GM06990 (cell line): Measurements from ENCODE around the gene ETV6.

ENCODE experiments used
- DNase-seq: peaks from one replicate; pipeline ENCODE4 v3.0.0-alpha.2; 2011; ENCODE audit not compliant: insufficient read length; ENCODE audit errors: extremely low read depth
- H3K27me3 ChIP-seq: replicated peaks from 2 replicates; pipeline ENCODE4 v1.6.0; 2011; ENCODE audit warnings: low read length; ENCODE audit not compliant: control insufficient read depth, insufficient read depth
- H3K36me3 ChIP-seq: 2 replicates; pipeline ENCODE4 v1.5.1; 2011; ENCODE audit warnings: low read length; ENCODE audit not compliant: control insufficient read depth, insufficient read depth
- H3K4me3 ChIP-seq: replicated peaks from 2 replicates; pipeline ENCODE4 v1.5.1; 2011; ENCODE audit warnings: low read depth, mild to moderate bottlenecking, control low read depth, low read length
- CTCF ChIP-seq: IDR thresholded peaks from 2 replicates; pipeline ENCODE4 v1.5.1; 2011; ENCODE audit warnings: low read length, control low read depth, mild to moderate bottlenecking, inconsistent platforms; ENCODE audit not compliant: insufficient read depth, poor library complexity, severe bottlenecking

ETV6 gene

GRCh38 chr12:11941606-11942337, 292.3 kb downstream of the ETV6 start:
- no peak for DNase-seq
- no peak overlapping the region for H3K4me3 ChIP-seq
- no peaks in the 10 kb centered on the region for H3K27me3 ChIP-seq

GRCh38 chr12:11943919-11944700, 294.6 kb downstream of the ETV6 start:
- no peaks in the 10 kb centered on the region for H3K36me3 ChIP-seq
- no peak for TF ChIP-seq CTCF
- DNase-seq: no peak

More at GRCh38 chr12:11941606-11942337, 292.3 kb downstream of the ETV6 start:
- no peak for TF ChIP-seq CTCF
- H3K36me3 ChIP-seq: no peaks in the 10 kb centered on the region

More at GRCh38 chr12:11943919-11944700, 294.6 kb downstream of the ETV6 start:
- Histone ChIP-seq H3K27me3 (no peaks in the 10 kb centered on the region), H3K4me3 (no peak overlapping the region)
